Measurements from ENCODE around the gene GABRB3.
"Not testable (repeated sequence)": the region's sequence is repeated elsewhere in the genome, so short reads cannot be mapped to it uniquely, and the experiment has no call there.

The GABRB3 gene

DNA sequence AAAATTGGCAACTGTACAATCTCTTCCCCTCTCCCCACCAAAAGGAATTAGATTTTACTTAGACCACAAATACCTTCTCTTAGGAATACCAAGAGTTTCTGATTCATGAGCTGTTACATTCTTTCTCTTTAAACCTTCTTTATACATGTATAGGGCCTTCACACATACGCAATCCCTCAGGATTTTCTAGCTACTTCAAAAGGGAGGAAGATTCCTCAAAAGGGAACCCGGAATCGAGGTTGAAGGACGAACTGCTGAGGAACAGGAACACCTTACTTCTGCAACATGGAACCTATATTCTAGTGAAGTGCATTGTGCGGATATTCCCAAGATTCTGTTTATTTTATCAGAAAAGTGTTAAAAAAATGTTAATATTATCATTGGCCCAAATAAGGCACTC lies 52.3 kb downstream of the GABRB3 start:
- Mint-ChIP-seq H3K27ac (no peak overlapping the region), H3K9me3 (peaks cover 31% of the 10 kb centered on the region), H3K4me1 (ENCODE audit: low read depth) (no peaks in the 10 kb centered on the region)

GRCh38 chr15:26719866-26720265 lies 53.0 kb downstream of the GABRB3 start:
- H3K27me3 Mint-ChIP-seq (ENCODE audit: low read depth); H3K27ac Mint-ChIP-seq; H3K36me3 Mint-ChIP-seq (ENCODE audit: low read depth); H3K4me3 Mint-ChIP-seq; H3K4me1 Mint-ChIP-seq (ENCODE audit: low read depth): not testable (repeated sequence)
- H3K9me3 Mint-ChIP-seq = peaks cover 30% of the 10 kb centered on the region

More for the DNA sequence above, 52.3 kb downstream of the GABRB3 start:
- Mint-ChIP-seq H3K27me3 (ENCODE audit: low read depth) (no peaks in the 10 kb centered on the region), H3K4me3 (no peak overlapping the region), H3K36me3 (ENCODE audit: low read depth) (no peaks in the 10 kb centered on the region)

- no peaks in the 10 kb centered on the region for H3K27me3 Mint-ChIP-seq (ENCODE audit: low read depth)
- H3K4me3 Mint-ChIP-seq = no peak overlapping the region
- H3K27ac Mint-ChIP-seq = no peak overlapping the region
- H3K36me3 Mint-ChIP-seq (ENCODE audit: low read depth) = no peaks in the 10 kb centered on the region
- H3K4me1 Mint-ChIP-seq (ENCODE audit: low read depth) = no peaks in the 10 kb centered on the region
- H3K9me3 Mint-ChIP-seq = peaks cover 51% of the 10 kb centered on the region
Observed at GRCh38 chr15:26716069-26716468, 56.8 kb downstream of the GABRB3 start.

DNA sequence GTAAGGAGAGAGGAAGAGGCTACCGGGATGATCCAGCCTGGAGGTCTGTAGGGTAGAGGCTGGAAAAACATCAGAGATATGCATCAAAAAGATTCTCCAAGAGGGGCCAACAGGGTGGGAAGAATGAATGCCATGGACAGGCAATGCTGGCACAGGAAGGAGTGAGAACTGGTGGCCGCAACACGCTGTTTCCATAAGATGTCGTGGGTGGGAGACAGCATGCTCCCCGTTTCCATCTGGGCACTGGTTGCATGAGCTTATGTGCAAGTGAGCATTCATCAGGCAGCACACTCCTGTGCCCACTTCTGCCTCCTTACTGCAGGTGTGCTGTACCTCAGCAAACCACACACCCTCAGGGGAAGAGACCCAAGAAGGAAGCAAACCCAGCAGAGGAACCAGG lies 59.4 kb downstream of the GABRB3 start:
- Mint-ChIP-seq H3K4me1 (ENCODE audit: low read depth) (no peaks in the 10 kb centered on the region), H3K4me3 (no peak overlapping the region), H3K9me3 (peaks cover 43% of the 10 kb centered on the region), H3K27me3 (ENCODE audit: low read depth) (no peaks in the 10 kb centered on the region), H3K27ac (no peak overlapping the region), H3K36me3 (ENCODE audit: low read depth) (no peaks in the 10 kb centered on the region)

GRCh38 chr15:26712335-26712734 lies 60.5 kb downstream of the GABRB3 start:
- H3K27ac Mint-ChIP-seq = no peak overlapping the region
- peaks cover 40% of the 10 kb centered on the region for H3K9me3 Mint-ChIP-seq
- no peaks in the 10 kb centered on the region for H3K27me3 Mint-ChIP-seq (ENCODE audit: low read depth)
- H3K4me3 Mint-ChIP-seq = no peak overlapping the region
- no peaks in the 10 kb centered on the region for H3K36me3 Mint-ChIP-seq (ENCODE audit: low read depth)
- H3K4me1 Mint-ChIP-seq (ENCODE audit: low read depth) = no peaks in the 10 kb centered on the region

GRCh38 chr15:26711445-26711844 lies 61.4 kb downstream of the GABRB3 start:
- H3K9me3 Mint-ChIP-seq = peaks cover 35% of the 10 kb centered on the region
- H3K27me3 Mint-ChIP-seq (ENCODE audit: low read depth) = no peaks in the 10 kb centered on the region
- H3K4me1 Mint-ChIP-seq (ENCODE audit: low read depth) = no peaks in the 10 kb centered on the region
- H3K4me3 Mint-ChIP-seq = no peak overlapping the region
- H3K36me3 Mint-ChIP-seq (ENCODE audit: low read depth) = no peaks in the 10 kb centered on the region
- no peak overlapping the region for H3K27ac Mint-ChIP-seq

DNA sequence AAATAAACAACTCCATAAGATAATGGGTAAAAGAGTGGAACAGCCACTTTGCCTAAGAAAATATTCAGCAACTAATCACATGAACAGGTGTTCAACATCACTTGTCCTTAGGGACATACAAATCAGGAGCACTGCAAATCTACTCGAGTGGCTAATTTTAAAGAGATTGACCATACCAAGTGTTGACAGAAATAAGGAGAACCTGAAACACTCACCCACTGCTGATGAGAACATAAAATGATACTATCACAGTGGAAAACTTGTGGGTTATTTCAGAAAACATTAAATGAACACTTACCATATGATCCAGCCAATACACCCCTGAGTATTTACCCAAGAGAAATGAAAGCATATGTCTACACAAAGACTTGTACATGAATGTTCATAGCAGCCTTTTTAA lies 70.5 kb downstream of the GABRB3 start:
- Mint-ChIP-seq H3K27ac (no peak overlapping the region), H3K4me1 (ENCODE audit: low read depth) (no peaks in the 10 kb centered on the region), H3K4me3 (no peak overlapping the region), H3K36me3 (ENCODE audit: low read depth) (no peaks in the 10 kb centered on the region), H3K27me3 (ENCODE audit: low read depth) (no peaks in the 10 kb centered on the region), H3K9me3 (peaks cover 37% of the 10 kb centered on the region)

GRCh38 chr15:26698555-26698954 lies 74.3 kb downstream of the GABRB3 start:
- Mint-ChIP-seq H3K4me3 (no peak overlapping the region), H3K36me3 (ENCODE audit: low read depth) (no peaks in the 10 kb centered on the region), H3K27me3 (ENCODE audit: low read depth) (no peaks in the 10 kb centered on the region), H3K27ac (no peak overlapping the region), H3K9me3 (peaks cover 35% of the 10 kb centered on the region), H3K4me1 (ENCODE audit: low read depth) (no peaks in the 10 kb centered on the region)

GRCh38 chr15:26697913-26698312 lies 75.0 kb downstream of the GABRB3 start:
- H3K4me3 Mint-ChIP-seq = no peak overlapping the region
- no peaks in the 10 kb centered on the region for H3K36me3 Mint-ChIP-seq (ENCODE audit: low read depth)
- H3K27ac Mint-ChIP-seq = no peak overlapping the region
- peaks cover 37% of the 10 kb centered on the region for H3K9me3 Mint-ChIP-seq
- no peaks in the 10 kb centered on the region for H3K4me1 Mint-ChIP-seq (ENCODE audit: low read depth)
- H3K27me3 Mint-ChIP-seq (ENCODE audit: low read depth) = no peaks in the 10 kb centered on the region

DNA sequence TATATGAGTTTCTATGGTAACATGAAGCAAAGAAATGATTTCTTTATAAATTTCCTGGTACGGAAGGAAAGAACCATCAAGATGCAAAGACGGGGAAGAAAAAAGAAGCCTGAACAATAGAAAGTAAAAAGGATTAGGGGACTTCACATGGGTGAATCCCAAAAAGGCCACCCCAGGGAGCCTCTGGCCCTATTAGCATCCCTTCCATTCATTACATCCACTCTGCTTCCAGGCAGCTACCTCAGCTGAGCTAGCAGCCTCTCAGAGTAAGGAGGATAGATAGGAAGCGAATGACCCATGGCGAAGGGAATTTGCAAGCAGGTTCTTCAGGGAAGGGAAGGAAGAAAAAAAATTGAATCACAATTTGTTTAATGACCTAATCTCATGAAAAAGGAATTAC lies 81.6 kb downstream of the GABRB3 start:
- Mint-ChIP-seq H3K4me1 (ENCODE audit: low read depth) (no peaks in the 10 kb centered on the region), H3K27me3 (ENCODE audit: low read depth) (no peaks in the 10 kb centered on the region), H3K27ac (no peak overlapping the region), H3K4me3 (no peak overlapping the region), H3K36me3 (ENCODE audit: low read depth) (no peaks in the 10 kb centered on the region), H3K9me3 (peaks cover 42% of the 10 kb centered on the region)

- Mint-ChIP-seq H3K27ac (no peak overlapping the region), H3K9me3 (peaks cover 42% of the 10 kb centered on the region), H3K27me3 (ENCODE audit: low read depth) (no peaks in the 10 kb centered on the region), H3K4me1 (ENCODE audit: low read depth) (no peaks in the 10 kb centered on the region), H3K36me3 (ENCODE audit: low read depth) (no peaks in the 10 kb centered on the region), H3K4me3 (no peak overlapping the region)
Observed at GRCh38 chr15:26690778-26691177, 82.1 kb downstream of the GABRB3 start.

DNA sequence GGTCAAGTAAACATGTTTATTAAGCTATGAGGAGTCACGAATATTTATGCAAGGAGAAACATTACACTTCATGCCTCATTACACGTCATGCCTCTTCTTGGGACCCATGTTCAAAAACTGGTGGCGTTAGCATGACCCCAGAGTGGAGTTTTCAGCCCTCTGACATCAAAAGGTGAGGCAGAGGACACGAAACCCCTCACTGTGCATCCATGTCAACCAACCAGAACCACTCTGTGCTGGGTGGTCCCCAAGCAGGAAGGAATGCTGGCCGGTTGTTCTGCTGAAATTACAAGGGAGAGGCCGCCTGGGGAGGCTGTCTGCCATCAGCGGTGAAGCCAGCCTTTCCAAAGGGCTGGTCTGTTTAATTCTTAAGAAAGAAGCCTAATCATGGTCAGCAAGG lies 83.4 kb downstream of the GABRB3 start:
- peaks cover 39% of the 10 kb centered on the region for H3K9me3 Mint-ChIP-seq

DNA sequence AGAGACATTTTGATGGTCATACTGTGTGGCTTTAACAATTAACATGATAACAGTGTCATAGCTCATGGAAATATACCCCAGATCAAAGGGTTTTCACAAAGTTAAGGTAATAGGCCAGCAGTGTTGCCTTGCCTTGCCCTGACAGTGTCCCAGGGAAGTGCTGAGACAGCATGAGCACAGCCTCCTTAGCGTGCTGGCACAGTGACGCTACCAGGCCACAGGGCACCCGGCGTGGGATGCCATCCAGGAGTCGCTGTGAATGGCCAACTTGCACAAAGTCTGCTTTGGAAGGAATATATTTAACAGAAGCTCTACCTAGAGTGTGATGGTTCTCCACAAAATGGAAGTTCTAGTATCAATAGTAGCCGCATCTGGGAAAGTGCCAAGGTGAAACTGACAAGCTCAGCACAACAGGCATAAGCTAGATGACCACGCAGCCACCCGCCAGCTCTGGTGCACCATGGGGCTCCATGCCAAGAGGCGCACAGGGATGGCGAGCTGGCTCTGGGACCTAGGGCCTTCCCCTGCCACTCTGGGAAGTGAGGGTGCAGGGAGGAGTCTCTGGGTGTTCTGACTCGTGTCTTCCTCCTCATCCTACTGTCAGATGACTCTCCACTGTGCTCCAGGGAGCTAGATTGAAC lies 86.2 kb downstream of the GABRB3 start:
- Mint-ChIP-seq H3K4me3 (no peak overlapping the region), H3K9me3 (peaks cover 38% of the 10 kb centered on the region), H3K4me1 (ENCODE audit: low read depth) (no peaks in the 10 kb centered on the region), H3K27ac (no peak overlapping the region), H3K36me3 (ENCODE audit: low read depth) (no peaks in the 10 kb centered on the region), H3K27me3 (ENCODE audit: low read depth) (no peaks in the 10 kb centered on the region)

More for the DNA sequence above, 83.4 kb downstream of the GABRB3 start:
- Mint-ChIP-seq H3K27ac (no peak overlapping the region), H3K4me1 (ENCODE audit: low read depth) (no peaks in the 10 kb centered on the region), H3K4me3 (no peak overlapping the region), H3K27me3 (ENCODE audit: low read depth) (no peaks in the 10 kb centered on the region), H3K36me3 (ENCODE audit: low read depth) (no peaks in the 10 kb centered on the region)

DNA sequence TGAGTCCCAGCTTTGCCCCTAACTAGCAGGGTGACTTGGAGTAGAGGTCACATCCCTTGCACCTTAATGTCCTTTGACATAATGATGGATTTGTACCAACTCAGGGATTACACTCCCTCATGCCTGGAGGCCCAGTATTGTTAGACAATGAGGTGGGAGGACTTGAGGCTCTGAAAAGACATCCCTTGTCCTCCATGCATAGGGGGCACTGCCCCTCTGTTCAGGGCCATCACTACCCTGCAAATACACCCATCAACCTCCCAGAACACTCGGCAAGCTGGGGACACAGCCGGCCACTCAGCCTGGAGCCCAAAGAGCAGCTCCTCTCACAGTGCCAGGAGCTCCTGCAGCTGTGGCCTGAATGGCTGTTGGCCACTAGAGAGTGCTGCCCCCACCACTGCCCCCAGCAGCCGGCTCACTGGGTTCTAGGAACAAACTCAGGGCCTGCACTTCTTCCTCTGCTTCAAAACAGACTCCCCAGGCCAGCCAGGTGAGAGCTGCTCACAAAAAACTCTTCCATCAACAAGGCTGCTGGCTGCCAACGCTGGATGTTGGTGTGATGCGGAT lies 90.2 kb downstream of the GABRB3 start:
- Mint-ChIP-seq H3K36me3 (ENCODE audit: low read depth) (no peaks in the 10 kb centered on the region), H3K4me3 (no peak overlapping the region), H3K9me3 (peaks cover 32% of the 10 kb centered on the region), H3K27me3 (ENCODE audit: low read depth) (no peaks in the 10 kb centered on the region), H3K4me1 (ENCODE audit: low read depth) (no peaks in the 10 kb centered on the region), H3K27ac (no peak overlapping the region)

DNA sequence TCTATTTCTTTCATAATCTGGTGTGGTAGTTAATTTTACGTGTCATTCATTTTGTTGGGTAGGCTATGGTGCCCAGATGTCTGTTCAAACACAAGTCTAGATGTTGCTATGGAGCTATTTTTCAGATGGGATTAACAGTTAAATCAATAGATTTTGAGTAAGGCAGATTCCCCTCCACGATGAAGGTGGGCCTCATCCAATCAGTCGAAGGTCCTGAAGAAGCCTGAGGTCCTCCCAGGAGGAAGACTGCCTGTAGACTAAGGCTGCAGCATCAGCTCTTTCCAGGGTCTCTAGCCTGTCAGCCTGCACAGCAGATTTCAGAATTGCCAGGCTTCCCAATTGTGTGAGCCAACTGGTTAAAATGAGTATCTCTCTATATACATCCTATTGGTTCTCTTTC lies 92.9 kb downstream of the GABRB3 start:
- Mint-ChIP-seq H3K4me1 (ENCODE audit: low read depth) (no peaks in the 10 kb centered on the region), H3K36me3 (ENCODE audit: low read depth) (no peaks in the 10 kb centered on the region), H3K9me3 (peaks cover 32% of the 10 kb centered on the region), H3K27ac (no peak overlapping the region), H3K4me3 (no peak overlapping the region), H3K27me3 (ENCODE audit: low read depth) (no peaks in the 10 kb centered on the region)

DNA sequence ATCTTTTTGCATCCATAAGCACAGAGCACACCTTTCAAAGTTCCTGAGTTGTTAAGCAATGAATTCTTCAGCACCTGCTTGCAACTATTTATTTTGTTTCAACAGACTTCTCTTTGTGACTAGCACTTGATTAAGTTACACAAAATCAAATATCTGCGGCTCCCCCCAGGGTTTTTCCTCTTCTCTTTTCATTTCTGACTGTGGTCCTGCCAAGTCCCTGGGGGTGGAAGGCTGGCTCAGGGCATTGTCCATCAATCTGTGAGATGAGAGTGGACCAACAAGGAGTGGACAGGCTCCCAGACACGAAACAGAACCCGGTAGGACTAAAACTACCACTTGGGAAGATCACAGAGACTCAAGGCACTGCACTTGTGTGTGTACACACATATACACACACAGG lies 96.8 kb downstream of the GABRB3 start:
- Mint-ChIP-seq H3K4me1 (ENCODE audit: low read depth) (no peaks in the 10 kb centered on the region), H3K27me3 (ENCODE audit: low read depth) (no peaks in the 10 kb centered on the region), H3K36me3 (ENCODE audit: low read depth) (no peaks in the 10 kb centered on the region), H3K9me3 (peaks cover 23% of the 10 kb centered on the region), H3K4me3 (no peak overlapping the region), H3K27ac (no peak overlapping the region)

Data from T-helper 1 cell treated with Interleukin-12 subunit alpha and Interleukin-12 subunit beta and Interleukin-4 antibody, amounts not matched to agents 30 μg/mL and 1 μg/mL, for 36 hours (primary cell).